Measurements from ENCODE around the gene FAM169A.

GRCh38 chr5:74738406-74738805 lies 127.8 kb downstream of the FAM169A start:
- TF ChIP-seq CTCF (IDR thresholded peaks at IDR 0.05; ENCODE audit: low read depth, low read length, poor library complexity, severe bottlenecking) (no peak), EZH2phosphoT487 (IDR thresholded peaks at IDR 0.05; ENCODE audit: borderline replicate concordance, low read length) (no peak)

All from DOHH2 (cell line).